Stimulated activated CD4-positive, alpha-beta T cell treated with anti-CD3 and anti-CD28 coated beads, Interleukin-15, amount 100 ng/mL, for 24 hours (primary cell): ENCODE measurements around the gene L3MBTL3.
"Not testable (repeated sequence)": the region's sequence is repeated elsewhere in the genome, so short reads cannot be mapped to it uniquely, and the experiment has no call there.

Source experiments
- DNase-seq: peaks from one replicate; pipeline ENCODE4 v3.0.0-alpha.2; 2020

The L3MBTL3 gene

DNA sequence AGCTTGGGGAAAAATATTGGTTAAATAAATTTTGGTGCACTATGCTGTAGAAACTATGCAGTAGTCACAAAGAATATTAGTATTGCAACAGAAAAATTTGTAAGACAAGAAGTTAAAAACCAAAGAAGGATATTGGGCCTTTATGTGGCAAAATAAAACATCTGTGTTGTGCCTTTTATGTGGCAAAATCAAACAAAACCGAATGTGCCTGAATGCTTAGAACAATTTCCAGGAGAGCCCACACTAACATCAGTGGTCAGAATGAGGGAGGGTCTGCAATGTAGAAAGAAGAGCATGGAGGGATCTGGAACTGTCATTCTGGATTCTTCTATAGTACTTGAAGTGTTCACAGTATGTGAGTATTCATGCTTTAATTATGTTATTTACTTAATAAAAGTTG, 75.2 kb downstream of the L3MBTL3 start:
- DNase-seq: no peak

DNA sequence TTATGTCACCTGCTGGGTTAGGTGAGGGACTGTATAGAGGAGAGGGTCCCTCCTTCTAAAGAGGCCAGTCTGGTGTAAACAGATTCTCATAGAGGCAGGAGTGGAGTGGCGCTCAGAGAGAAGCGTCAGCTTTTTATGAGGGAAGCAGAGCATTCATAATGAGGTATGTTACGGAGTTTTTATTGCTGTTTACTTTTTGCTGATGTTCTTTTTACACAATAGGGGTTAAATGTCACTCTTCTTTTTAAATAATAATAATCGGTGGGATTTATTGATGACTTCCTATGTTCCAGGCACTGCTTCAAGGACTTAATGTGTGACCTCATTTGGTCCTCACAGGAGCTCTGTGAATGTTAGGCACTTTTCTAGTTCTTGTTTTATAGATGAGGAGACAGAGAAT, 79.9 kb downstream of the L3MBTL3 start:
- no peak for DNase-seq

DNA sequence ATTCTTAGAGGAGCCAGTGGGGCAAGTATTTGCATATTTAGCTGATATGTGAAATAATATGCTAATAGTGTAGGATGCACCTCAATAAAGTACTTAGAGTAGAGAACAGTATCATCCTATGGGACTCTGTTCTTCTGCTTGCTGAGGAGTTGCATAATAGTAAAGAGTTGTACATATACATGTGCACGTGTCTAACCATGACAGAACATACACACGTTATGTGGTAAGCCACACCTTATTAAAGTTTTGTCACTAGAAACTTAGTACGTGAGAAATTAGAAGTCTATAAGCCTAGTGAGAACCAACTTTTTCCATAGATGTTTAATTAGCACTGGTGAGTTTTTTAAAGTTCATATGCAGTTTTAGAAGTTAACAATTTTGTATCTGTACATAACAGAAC, 80.7 kb downstream of the L3MBTL3 start:
- DNase-seq: no peak

DNA sequence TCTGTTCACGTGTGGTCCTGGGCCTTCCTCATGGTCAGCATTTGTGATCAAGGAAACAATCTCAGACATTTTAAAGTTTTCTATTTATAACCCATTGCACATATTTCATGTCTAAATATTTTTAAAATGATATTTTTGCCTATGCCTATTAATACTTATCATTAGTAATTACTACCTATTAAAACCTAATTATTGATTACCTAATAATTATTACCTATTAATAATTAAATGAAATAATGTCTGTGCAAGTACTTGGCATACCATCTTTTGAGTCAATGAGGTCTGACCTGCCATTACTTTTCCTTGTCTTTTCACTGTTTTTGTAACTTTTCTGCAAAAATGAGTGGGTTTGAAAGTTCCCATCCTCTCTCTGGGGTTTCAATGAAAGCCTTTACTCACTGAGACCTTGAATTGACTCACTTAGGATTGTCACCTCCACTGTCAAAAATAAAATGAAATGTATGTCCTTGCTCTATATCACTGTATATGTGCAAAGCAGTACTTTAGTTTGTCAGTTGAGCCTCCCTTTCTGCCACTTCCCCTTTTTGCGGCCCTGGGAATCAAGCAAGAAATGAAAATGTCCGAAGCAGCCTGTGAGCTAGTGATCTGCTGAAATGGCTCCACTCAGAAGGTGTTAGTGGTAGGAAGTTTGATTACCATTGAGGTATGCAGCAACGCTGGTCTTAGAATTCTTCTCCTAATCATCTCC, 87.8 kb downstream of the L3MBTL3 start:
- no peak for DNase-seq

DNA sequence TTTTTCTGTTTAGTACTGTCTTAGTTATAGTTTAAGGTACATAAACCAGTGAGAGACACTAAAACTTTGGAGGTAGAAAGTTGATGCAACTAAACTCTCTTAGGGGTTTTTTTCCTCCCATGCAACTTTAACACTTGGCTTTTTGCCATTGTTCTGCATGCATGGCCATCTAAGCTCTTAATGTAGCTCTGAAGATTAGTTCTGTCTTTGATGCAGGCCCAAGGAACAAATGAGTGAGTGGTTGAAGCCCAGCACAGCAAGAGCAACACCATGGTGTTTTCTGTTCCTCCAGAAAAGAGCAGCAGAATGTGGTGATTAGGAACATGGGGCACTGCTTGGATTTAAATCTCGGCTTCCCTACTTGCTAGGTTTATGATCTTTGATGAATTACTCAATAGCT, 89.3 kb downstream of the L3MBTL3 start:
- no peak for DNase-seq

DNA sequence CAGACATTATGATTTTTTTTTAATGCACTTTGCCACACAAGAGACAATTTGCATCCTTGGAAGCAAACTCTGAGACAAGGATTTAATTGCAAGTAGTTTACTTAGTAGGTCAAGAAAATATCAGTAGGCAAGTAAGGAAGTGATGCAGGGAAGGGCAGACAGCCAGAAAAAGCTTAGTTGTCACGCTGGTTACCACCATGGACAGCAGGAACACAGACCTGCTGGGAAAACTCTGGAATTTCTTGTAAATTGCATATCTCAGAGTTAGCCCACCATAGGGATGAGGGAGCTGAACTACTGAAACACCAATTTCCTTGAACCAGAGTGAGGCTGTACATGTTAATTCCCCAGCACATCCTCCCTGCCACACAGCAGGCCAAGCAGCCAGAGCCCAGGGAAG, 92.7 kb downstream of the L3MBTL3 start:
- DNase-seq: no peak

DNA sequence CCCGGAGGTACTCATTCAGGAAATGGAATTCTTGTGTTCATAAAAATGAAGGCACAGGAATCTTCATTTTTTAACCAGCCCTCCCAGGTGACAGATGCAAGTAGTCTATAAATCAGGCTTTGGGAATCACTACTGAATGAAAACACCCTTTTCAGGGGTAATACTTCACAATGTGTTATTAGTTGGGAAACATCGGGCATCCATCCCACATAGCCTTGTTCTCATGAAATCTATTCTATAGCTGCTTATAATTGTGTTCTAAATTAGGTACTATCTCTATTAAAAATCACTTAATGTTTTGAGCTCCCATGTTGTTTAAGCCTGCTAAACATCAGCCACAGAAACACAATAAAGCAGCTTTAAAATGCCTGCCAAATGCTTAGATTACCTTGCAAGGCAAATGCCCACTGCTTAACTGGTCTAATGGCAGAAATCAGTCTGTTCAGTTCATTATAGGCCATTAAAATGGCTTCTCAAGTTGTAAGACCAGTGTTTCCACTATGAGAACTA, 94.9 kb downstream of the L3MBTL3 start:
- DNase-seq: no peak

DNA sequence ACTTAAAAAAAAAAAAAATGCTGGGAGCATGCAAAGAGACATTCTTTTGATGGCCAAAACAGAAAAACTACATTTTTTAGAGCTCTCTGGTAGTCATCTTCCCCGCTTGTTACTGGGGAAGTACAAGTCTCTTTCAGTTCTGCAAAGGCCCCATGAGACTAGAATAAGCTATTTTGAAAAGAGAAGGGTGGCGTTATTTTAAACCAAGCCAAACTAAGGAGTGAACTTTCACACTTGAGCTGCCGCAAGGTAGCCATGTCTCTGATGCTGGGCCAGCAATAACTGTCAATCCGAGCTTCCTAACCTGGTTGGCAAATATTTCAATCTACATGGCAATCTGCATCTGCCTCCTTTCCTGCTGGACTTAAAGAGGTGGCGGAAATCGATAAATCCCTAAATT, 96.7 kb downstream of the L3MBTL3 start:
- DNase-seq: no peak

DNA sequence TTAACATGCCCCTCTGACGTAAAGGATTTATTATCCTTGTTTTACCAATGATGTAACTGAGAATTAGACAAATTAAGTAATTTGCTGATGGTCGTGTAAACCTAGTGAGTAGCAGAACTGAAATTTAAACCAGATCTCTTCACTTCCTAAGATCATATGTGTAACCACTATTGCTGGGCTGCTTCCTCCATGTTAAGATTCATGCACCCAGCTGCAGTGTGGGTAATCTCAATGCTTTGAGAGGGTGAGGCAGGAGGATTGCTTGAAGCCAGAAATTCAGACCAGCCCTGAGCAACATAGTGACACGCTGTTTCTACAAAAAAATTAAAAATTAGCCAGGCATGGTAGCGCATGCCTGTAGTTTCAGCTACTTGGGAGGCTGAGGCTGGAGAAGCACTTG, 97.9 kb downstream of the L3MBTL3 start:
- DNase-seq: no peak

DNA sequence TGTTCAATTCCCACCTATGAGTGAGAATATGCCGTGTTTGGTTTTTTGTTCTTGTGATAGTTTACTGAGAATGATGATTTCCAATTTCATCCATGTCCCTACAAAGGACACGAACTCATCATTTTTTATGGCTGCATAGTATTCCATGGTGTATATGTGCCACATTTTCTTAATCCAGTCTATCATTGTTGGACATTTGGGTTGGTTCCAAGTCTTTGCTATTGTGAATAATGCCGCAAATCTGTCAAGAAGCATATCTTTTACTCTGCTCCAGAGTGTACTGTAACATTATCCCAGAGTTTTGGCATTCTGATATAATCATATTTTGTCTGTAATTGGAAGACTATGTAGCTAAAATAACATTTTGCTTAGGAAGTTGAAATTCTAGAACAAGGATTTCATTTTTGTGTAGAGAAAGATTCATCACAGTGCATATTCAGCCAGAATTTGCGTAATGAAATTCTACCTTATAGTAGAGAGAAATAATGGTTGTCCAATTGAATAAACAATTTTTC, 98.9 kb downstream of the L3MBTL3 start:
- not testable (repeated sequence) for DNase-seq

DNA sequence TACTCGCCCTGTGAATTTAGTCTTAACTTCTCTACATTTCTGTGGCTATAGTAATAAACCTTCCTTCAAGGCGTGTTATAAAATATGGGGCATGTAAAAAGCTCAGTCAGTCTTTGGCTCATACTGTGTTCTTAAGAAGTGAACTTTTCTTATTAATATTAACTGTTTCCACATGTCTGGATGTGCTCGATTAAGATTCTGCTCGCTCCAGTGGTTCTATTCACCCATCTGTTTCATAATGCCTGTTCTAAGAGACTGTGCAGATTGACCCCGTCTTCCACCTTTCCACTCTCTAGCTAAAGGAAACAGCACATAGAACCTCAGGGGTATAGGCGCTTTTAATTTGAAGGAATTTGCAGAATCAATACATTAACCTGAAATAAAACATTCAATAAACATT, 99.9 kb downstream of the L3MBTL3 start:
- DNase-seq: no peak

DNA sequence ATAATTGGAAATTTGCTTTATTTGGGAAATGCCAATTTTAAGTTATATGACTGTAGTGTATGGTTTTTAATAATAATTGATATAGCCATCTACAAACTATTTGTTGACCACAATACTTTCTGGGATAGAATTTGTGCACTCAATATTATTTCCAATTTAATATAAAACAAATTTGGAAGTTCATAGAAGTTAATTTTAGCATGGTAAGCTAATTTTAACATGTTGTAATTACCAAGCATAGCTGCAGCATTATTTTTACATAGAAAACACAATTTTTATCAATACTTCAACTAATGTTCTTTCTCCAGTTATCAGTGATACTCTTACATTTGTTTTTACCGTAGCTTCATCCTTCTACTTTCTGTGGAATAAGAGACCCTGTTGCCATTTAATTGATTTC, 100.8 kb downstream of the L3MBTL3 start:
- DNase-seq: no peak

DNA sequence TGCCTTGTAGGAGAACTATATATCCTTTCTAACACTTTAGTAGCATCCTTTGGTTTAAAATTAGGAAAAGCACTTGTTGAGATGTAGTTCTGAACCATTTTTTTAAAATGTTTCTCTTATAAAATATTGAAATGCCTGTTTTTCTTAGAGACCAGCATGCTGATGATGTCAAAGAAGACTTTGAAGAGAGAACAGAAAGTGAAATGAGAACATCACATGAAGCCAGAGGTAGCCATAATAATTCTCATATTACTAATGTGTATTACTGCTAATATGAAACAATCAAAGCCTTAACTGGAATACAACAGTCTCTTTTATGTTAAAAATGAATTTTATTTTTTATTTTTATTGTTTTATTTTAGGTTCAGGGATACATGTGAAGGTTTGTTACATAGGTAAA, 102.3 kb downstream of the L3MBTL3 start:
- DNase-seq: no peak

DNA sequence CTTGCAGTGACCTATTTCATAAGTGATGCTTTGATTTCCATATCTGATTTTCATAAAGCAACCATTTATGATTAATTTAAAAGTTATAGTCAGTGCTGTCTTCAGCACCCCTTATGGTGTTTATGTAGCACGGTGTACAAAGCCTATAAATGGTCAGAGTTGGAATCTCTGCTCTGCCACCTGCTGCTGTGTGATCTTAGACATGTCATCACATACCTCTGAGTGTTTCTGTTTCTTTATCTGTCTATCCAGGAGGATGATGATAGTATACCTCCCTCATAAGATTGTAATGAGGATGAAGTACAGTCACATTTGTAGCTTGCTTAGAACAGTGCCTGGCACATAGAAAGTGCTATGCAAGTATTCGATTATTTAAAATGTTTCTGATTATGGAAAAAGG, 103.9 kb downstream of the L3MBTL3 start:
- no peak for DNase-seq

DNA sequence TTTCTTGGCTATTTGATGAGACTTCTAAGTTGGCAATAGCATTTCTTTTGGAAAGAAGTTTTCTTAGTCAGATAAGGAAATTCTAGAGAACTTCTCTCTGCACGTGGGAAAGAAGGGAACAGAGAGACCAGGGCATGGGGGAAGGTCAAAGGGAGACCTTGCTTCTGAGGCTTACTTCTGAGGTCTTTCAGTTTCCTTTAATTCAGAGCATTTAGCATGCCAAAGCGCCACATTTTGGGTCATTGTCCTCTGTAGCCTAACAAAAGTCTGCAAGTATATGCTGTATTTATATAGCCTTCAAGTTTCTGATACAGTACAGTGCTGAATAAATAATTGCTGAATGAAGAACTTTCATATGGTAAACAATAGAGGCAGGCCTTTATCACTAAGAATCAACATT, 108.8 kb downstream of the L3MBTL3 start:
- no peak for DNase-seq

DNA sequence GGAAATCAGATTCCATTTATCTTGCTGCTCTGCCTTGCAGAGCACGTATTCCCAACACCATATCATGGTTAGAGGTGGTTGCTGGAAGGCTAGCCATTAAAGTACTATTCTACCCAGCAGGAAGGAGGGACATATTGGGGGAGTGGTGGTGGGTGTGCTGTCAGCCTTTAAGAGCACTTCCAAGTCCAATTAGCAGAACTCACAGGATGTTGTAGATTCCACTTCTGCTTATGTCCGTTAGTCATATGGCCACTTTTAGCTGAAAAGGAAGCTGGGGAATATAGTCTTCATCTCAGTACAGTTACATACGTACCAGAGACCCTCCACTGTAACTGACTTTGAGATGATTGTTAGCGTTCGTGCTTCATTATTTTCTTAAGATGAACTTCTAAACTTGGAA, 109.9 kb downstream of the L3MBTL3 start:
- DNase-seq: no peak

DNA sequence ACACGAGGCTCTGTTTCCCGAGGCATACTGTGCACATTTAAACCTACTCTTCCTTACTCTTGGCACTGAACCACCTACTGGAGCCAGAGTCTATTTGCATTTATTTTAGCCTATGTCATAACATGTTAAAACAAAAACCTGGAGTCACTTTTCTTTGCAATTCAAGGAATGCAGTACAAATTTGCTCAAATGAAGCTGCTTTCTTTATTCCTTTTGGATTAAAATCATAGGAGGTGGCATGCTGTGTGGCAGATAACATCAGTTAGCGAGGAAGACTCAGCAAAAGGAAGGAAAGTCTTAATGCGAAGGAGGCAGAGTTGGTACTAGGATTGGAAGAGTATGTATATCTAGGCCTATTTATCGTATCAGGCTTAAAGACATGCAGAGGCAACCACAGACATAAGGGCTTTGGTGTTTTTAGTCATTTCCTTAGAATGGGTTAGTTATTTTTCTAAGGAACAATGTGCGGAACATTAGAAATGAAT, 111.4 kb downstream of the L3MBTL3 start:
- no peak for DNase-seq

DNA sequence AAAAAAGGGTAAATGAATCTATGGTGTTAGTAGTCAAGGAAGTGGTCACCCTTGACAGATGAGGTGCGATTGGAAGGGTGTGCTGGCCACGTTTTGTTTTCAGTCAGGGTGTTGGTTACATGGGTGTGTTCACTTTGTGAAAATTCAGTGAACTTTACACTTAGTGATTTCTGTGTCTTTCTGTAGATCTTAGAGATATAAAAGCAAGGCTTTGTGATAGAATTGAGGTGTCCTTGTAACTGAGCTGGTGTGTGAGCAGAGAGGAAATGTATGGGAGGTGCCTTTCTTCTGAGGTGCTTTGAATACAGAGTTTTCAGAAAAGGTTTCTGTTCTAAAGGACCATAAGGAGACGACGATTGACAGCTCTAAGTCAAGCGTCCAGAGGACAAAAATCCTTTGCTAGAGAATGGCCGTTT, 113.9 kb downstream of the L3MBTL3 start:
- peak; percentile 56 for DNase-seq

DNA sequence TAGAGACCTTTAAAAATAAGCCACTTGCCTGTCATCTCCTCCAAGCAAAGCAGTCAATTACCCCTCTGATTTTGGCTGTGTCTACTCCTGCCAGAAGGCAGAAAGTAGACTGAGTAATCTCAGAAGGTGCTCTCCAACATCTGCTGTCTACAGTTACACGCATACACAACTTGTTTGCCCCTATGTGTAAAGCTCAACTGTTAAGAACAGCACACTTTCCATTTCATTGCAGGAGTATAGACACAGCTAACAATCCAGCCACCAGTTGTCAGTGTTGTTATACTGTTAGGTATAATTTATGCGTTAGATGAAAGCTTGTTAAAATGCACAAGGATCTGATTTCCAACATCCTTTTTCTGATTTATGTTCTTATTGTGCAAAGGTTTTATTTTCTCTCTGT, 116.2 kb downstream of the L3MBTL3 start:
- DNase-seq: no peak

DNA sequence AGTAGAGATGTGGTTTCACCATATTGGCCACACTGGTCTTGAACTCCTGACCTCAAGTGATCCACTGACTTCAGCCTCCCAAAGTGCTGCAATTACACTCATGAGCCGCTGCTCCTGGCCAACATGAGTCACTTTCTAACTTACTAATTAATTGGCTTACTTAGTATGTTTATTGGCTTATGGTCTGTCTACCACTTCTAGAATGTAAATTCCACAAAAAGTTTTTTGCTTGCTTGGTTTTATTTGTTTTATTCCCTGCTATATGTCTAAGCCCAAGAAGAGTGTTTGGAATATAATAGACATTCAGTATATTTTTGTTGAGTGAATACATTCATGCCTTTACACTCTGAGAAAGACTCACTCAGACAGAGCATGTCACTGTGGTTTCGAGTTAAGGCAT, 118.4 kb downstream of the L3MBTL3 start:
- DNase-seq: no peak

DNA sequence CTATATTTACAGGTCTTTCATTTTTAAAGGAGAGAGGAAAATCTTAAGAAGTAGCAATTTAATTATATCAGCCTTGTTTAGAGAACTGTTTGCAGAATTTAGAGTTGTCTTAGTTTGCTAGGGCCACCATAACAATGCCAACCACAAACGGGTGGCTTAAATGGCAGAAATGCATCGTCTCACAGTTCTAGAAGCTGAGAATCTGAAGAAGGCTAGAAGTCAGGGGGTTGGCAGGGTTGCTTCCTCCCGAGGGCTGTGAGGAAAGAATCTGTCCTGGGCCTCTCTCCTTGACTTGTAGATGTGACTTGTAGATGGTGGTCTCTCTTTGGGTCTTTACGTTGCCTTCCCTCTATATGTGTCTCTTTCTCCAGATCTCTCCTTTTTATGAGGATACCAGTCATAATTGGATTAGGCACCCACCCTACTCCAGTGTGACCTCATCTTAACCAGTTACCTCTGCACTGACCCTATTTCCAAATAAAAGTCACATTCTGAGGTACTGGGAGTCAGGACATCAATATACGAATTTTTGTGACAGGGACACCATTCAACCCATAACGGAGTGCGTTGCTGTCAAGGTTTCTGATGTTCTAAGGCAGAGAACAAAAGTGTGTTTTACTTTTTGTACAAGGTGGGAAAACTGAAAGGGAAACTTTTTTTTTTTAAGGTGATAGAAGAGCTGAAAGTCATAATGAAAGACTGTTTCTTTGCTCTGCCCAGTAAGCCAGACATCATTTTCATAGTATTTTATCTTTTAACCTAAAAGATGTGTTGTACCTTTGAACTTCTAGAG, 119.9 kb downstream of the L3MBTL3 start:
- no peak for DNase-seq

DNA sequence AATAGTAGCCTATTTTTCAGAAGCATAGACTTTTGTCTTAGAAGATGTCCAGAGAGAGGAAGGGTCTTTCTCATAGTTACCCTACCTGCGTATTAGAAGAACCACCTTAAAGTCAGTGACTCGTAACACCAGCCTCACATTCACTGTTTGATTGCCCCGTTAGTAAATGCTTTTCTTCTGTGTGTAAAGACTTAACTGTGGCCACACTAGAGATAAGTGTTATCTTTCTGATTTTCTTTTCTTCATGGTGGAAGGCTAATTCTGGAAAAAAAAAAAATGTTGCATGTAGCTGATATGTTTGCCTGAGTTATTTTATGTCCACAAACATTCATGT, 120.5 kb downstream of the L3MBTL3 start:
- no peak for DNase-seq

DNA sequence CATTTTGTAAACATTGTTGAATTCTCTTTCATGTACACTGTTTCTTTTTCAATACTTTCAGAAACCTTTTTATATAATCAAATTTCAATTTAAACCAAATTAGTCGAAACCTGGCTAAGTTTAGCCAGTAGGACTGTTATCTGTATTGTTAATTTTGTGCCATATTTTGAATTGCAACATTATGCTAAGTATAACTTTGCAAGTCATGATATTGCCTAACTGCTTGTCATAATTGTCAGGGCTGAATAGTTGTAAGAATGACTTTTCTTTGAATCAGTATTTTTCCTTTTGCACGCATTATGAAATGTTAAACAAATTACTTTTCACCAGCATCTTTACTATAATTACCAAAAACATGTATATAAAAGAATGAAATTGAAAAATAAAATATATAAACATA, 121.7 kb downstream of the L3MBTL3 start:
- no peak for DNase-seq

DNA sequence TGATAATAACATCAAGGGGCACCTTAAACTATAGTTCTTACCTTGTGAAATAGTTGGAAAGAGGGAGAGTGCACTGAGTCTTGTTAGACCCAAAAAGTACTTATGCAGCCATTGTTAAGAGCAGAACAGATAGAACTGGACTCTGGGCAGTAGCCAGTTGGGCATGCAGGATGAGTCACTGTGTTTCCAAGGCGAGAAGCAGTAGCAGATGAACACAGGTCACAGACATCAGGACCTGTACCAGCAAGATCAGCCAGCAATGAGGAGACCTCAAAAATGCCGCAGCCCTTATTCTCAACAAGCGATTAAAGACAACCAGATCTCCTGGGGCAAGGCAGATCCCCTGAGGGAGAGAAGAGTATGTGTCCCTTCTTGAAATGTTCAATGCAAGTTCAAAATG, 125.3 kb downstream of the L3MBTL3 start:
- no peak for DNase-seq
